K562 (cell line): Measurements from ENCODE around the gene SUSD3. TPM values are rescaled to one million over a fixed set of nuclear protein-coding genes. Genes with fewer than 3 reads are reported as not detected.

Experiments
- ATAC-seq: fragments of 200-7000 bp; cut with Tn5 transposase; 3 replicates; pipeline ENCODE4 v1.9.1; 2020; ENCODE audit warnings: moderate library complexity
- BruUV-seq: library from RNA; stranded (reverse); fragments of 400-500 nt; replicated peaks from 2 replicates; lab custom pipeline; 2021; lab: Mats Ljungman, UMichigan
- CTCF ChIA-PET: fragments of 300-600 bp; formaldehyde crosslinking; extraction: SDS; loops from one replicate; lab custom pipeline; 2021; ENCODE audit warnings: low intra/inter-chr PET ratio; lab: Yijun Ruan, JAX
- POLR2A ChIA-PET: fragments of 300-600, 350-650 bp; sonication (Branson Sonifier 250); formaldehyde crosslinking; extraction: SDS; loops from one replicate; lab custom pipeline; 2021; ENCODE audit warnings: antibody characterized with exemption, inconsistent platforms; lab: Yijun Ruan, JAX
- DNase-seq, 4 experiments: peaks; one replicate each; pipeline versions ENCODE4 v3.0.0 to v3.0.0-alpha.2; 2011 to 2018; ENCODE audit warnings: low spot score in 3 of 4, mixed read lengths in 3 of 4; ENCODE audit errors: extremely low read depth in 1 of 4
- FAIRE-seq: peaks from 2 replicates; lab custom pipeline; 2011; peaks lifted over from hg19 to GRCh38; lab: Jason Lieb, UNC
- H2AFZ ChIP-seq: 2 replicates; pipeline ENCODE4 v1.6.0; 2011; ENCODE audit warnings: low read depth, low read length, control low read depth, inconsistent platforms
- H3K27ac ChIP-seq: fragments of 200-600 bp; 3 replicates; pipeline ENCODE4 v1.8.0; 2011; ENCODE audit warnings: low read depth, mild to moderate bottlenecking, control low read depth, inconsistent platforms, low read length, moderate library complexity, mixed read lengths; ENCODE audit errors: extremely low read depth
- H3K27me3 ChIP-seq, 2 experiments: fragments of 300-600 bp in 1 of 2; 2 replicates in 1 of 2; 3 replicates in 1 of 2; pipeline versions ENCODE4 v1.6.0 to v1.8.0; 2011; ENCODE audit warnings: inconsistent platforms in 2 of 2, low read length in 2 of 2, mild to moderate bottlenecking in 1 of 2, mixed read lengths in 1 of 2, moderate library complexity in 1 of 2; ENCODE audit not compliant: control insufficient read depth in 2 of 2, insufficient read depth in 2 of 2
- H3K36me3 ChIP-seq: fragments of 300-600 bp; 3 replicates; pipeline ENCODE4 v1.8.0; 2011; ENCODE audit warnings: mild to moderate bottlenecking, low read length, inconsistent platforms; ENCODE audit not compliant: control insufficient read depth, insufficient read depth
- H3K4me1 ChIP-seq, 2 experiments: fragments of 200-600 bp in 1 of 2; replicated peaks in 1 of 2; 2 replicates in 1 of 2; 3 replicates in 1 of 2; pipeline versions ENCODE4 v1.5.1 to v1.8.0; 2011; ENCODE audit warnings: inconsistent platforms in 2 of 2, low read length in 2 of 2, mild to moderate bottlenecking in 1 of 2, mixed read lengths in 1 of 2, moderate library complexity in 1 of 2; ENCODE audit not compliant: control insufficient read depth in 2 of 2, insufficient read depth in 2 of 2
- H3K4me2 ChIP-seq: 2 replicates; pipeline ENCODE4 v1.6.1; 2011; ENCODE audit warnings: low read length, control low read depth, inconsistent platforms, mixed read lengths; ENCODE audit not compliant: insufficient read depth
- H3K4me3 ChIP-seq: fragments of 200-600 bp; sonication (generic), shearing (Covaris generic); 2 replicates; pipeline ENCODE4 v1.5.1; 2016; ENCODE audit warnings: control low read depth, inconsistent platforms
- H3K79me2 ChIP-seq: fragments of 200-600 bp; 3 replicates; pipeline ENCODE4 v1.8.0; 2011; ENCODE audit warnings: low read length, inconsistent platforms; ENCODE audit not compliant: control insufficient read depth, insufficient read depth
- H3K9ac ChIP-seq, 2 experiments: 2 replicates each; pipeline versions ENCODE4 v1.6.0 to v1.6.1; 2011; ENCODE audit warnings: low read depth in 2 of 2, low read length in 2 of 2, control low read depth in 1 of 2, inconsistent platforms in 1 of 2, mild to moderate bottlenecking in 1 of 2, mixed read lengths in 1 of 2; ENCODE audit not compliant: insufficient read depth in 1 of 2
- H3K9me1 ChIP-seq: one replicate; pipeline ENCODE4 v1.6.0; 2011; ENCODE audit warnings: inconsistent platforms, mild to moderate bottlenecking, low read length, moderate library complexity; ENCODE audit not compliant: control insufficient read depth, insufficient read depth
- H3K9me3 ChIP-seq: replicated peaks from 2 replicates; pipeline ENCODE4 v1.5.1; 2011; ENCODE audit warnings: low read depth, low read length, inconsistent platforms; ENCODE audit not compliant: control insufficient read depth, insufficient read depth
- H4K20me1 ChIP-seq: replicated peaks from 2 replicates; pipeline ENCODE4 v1.6.1; 2011; ENCODE audit warnings: low read length, inconsistent platforms, mixed read lengths; ENCODE audit not compliant: control insufficient read depth, insufficient read depth
- ATF1 ChIP-seq, 2 experiments: fragments of 450-650 bp in 1 of 2; IDR thresholded peaks; 2 replicates each; pipeline ENCODE4 v1.6.1; 2016; ENCODE audit warnings: missing compliant biosample characterization in 1 of 2, missing genetic modification characterization in 1 of 2
- C11orf30 ChIP-seq: fragments of 450-650 bp; IDR thresholded peaks from 2 replicates; pipeline ENCODE4 v1.6.1; 2016; ENCODE audit warnings: low read depth, mild to moderate bottlenecking
- ESRRB ChIP-seq: fragments of 250-450 bp; sonication (Bioruptor Pico); IDR thresholded peaks from 2 replicates; pipeline ENCODE4 v1.5.0; 2020; ENCODE audit warnings: mild to moderate bottlenecking, moderate library complexity, borderline replicate concordance
- FOSL1 ChIP-seq: fragments of 200-800 bp; sonication (Bioruptor generic); conservative IDR thresholded peaks from 2 replicates; pipeline ENCODE4 v1.6.1; 2016; ENCODE audit warnings: missing genetic modification characterization, missing compliant biosample characterization
- FOXK1 ChIP-seq: sonication (generic); formaldehyde crosslinking; IDR thresholded peaks from 2 replicates; pipeline ENCODE4 v1.8.0; 2022; ENCODE audit warnings: missing genetic modification reagents, mild to moderate bottlenecking, borderline replicate concordance
- HNRNPH1 ChIP-seq: fragments of 200-400 bp; formaldehyde crosslinking; optimal IDR thresholded peaks from 2 replicates; pipeline ENCODE3; 2017; ENCODE audit warnings: low read depth, mild to moderate bottlenecking, low read length, moderate library complexity
- IRF1 ChIP-seq: sonication (generic); formaldehyde crosslinking; IDR thresholded peaks from 2 replicates; pipeline ENCODE4 v1.8.0; 2022; ENCODE audit warnings: missing genetic modification reagents, mild to moderate bottlenecking, borderline replicate concordance
- JUNB ChIP-seq: fragments of 450-650 bp; formaldehyde crosslinking; conservative IDR thresholded peaks from 2 replicates; pipeline ENCODE4 v1.4.0; 2020; ENCODE audit warnings: mild to moderate bottlenecking
- MYC ChIP-seq, 2 experiments: fragments of 250-450 bp in 1 of 2; sonication (Bioruptor Pico) in 1 of 2; IDR thresholded peaks; 2 replicates each; pipeline versions ENCODE4 v1.5.1 to v1.6.1; 2012 to 2021; ENCODE audit warnings: low read depth in 2 of 2, borderline replicate concordance in 1 of 2, improper control_type of control experiment in 1 of 2, low read length in 1 of 2, mild to moderate bottlenecking in 1 of 2, moderate library complexity in 1 of 2
- NR1H2 ChIP-seq: sonication (generic); formaldehyde crosslinking; IDR thresholded peaks from 2 replicates; pipeline ENCODE4 v1.4.0; 2020; ENCODE audit warnings: mild to moderate bottlenecking, missing genetic modification reagents
- NR2C1 ChIP-seq, 2 experiments: fragments of 450-650 bp; IDR thresholded peaks; 2 replicates each; pipeline ENCODE4 v1.6.1; 2017; ENCODE audit warnings: mild to moderate bottlenecking in 2 of 2, antibody characterized with exemption in 1 of 2, inconsistent platforms in 1 of 2, missing compliant biosample characterization in 1 of 2, missing genetic modification characterization in 1 of 2
- RFX7 ChIP-seq: fragments of 250-450 bp; sonication (Bioruptor Pico); IDR thresholded peaks from 2 replicates; pipeline ENCODE4 v1.5.1; 2021; ENCODE audit warnings: mild to moderate bottlenecking
- SP1 ChIP-seq: sonication (generic); formaldehyde crosslinking; IDR thresholded peaks from 2 replicates; pipeline ENCODE4 v1.8.1; 2022; ENCODE audit warnings: mild to moderate bottlenecking, missing genetic modification reagents
- TRIM25 ChIP-seq: fragments of 450-650 bp; IDR thresholded peaks from 2 replicates; pipeline ENCODE4 v1.7.0; 2016; ENCODE audit warnings: borderline replicate concordance
- ZBTB17 ChIP-seq: fragments of 450-650 bp; formaldehyde crosslinking; IDR thresholded peaks from 2 replicates; pipeline ENCODE4 v1.4.0; 2020; ENCODE audit warnings: mild to moderate bottlenecking
- ZNF395 ChIP-seq: fragments of 200-800 bp; sonication (Bioruptor generic); IDR thresholded peaks from 2 replicates; pipeline ENCODE4 v1.6.1; 2017; ENCODE audit warnings: missing genetic modification characterization, missing compliant biosample characterization
- WGBS: fragments of 100-300 bp; shearing (Covaris generic); methylation state at CpG from one replicate; pipeline ENCODE4 v1.1.6; 2016; ENCODE audit warnings: low coverage, mixed read lengths; ENCODE audit not compliant: insufficient coverage; ENCODE audit errors: missing lambda C conversion rate; 5-methylcytosine and 5-hydroxymethylcytosine counted together
- in situ Hi-C: fragments of 300-500 bp; cut with MboI; formaldehyde crosslinking; loops from 4 replicates; pipeline ENCODE4 v1.15.0; 2018; ENCODE audit warnings: inconsistent platforms, mixed read lengths
- intact Hi-C: fragments of 100-400 bp; cut with micrococcal nuclease; formaldehyde crosslinking; loops from 2 replicates; pipeline ENCODE4 v1.14.2; 2022
- polyA plus RNA-seq, 8 experiments: library from polyadenylated mRNA; depleted of rRNA in 4 of 8; stranded (reverse) in 5 of 8; unstranded in 3 of 8; fragments of >200 nt; fragmentation: Nextera tagmentation in 2 of 8; fragmentation: Illumina TruSeq in 1 of 8; extraction: Ambion mirVana in 2 of 8; extraction: Trizol in 1 of 8; gene quantifications; 2 replicates each; pipeline versions ENCODE4 v1.2.1 to v1.2.3, GENCODE V29; 2011 to 2014; ENCODE audit warnings: inconsistent platforms in 1 of 8, missing spikeins in 1 of 8
- total RNA-seq, 7 experiments: library from RNA; depleted of rRNA in 6 of 7; stranded (reverse); fragments of >200 nt in 6 of 7; fragmentation: Illumina TruSeq in 2 of 7; extraction: Trizol in 2 of 7; gene quantifications; 2 replicates each; pipeline versions ENCODE4 v1.2.1 to v1.2.3, GENCODE V29; 2011 to 2021; ENCODE audit warnings: low replicate concordance in 1 of 7

The SUSD3 gene
- total and polyA plus RNA-seq, 9 of the 15 experiments (the other 6 are each of a cell fraction or from before 2014, with no cell fraction given): 1.3 to 21.7 (median 11.4) TPM

- TF ChIP-seq ZBTB17 (no peak), RFX7 (no peak), MYC (IDR thresholded peaks at IDR 0.05; ENCODE audit: low read depth, low read length) (no peak), MYC (CRISPR knock-in tag; IDR thresholded peaks at IDR 0.05; ENCODE audit: borderline replicate concordance, low read depth) (no peak), FOXK1 (CRISPR knock-in tag) (no peak), NR1H2 (CRISPR knock-in tag) (no peak), TRIM25 (no peak), ATF1 (CRISPR knock-in tag; IDR thresholded peaks at IDR 0.05) (no peak), ATF1 (tag; IDR thresholded peaks at IDR 0.05) (no peak)
Measured at GRCh38 chr9:93009337-93010015, 49.0 kb upstream of the SUSD3 start (continued).

- DNase-seq: no peak
- 0% methylated on average over 10 of the region's 13 CpGs for WGBS
- peaks cover 10 to 51% of the 10 kb centered on the region in 2 experiments; a peak in 4 of 5 replicates for H3K27me3 ChIP-seq
- H3K9me1 ChIP-seq: no peaks in the 10 kb centered on the region
- no peak overlapping the region for H3K27ac ChIP-seq
- H3K36me3 ChIP-seq: no peaks in the 10 kb centered on the region
- no peak overlapping the region for H3K4me3 ChIP-seq
- ChIA-PET CTCF (no interaction called here), POLR2A (no interaction called here)
- H4K20me1 ChIP-seq: peaks cover 7% of the 10 kb centered on the region; the same call in 1 of the 2 replicates
- no peak for FAIRE-seq
- intact Hi-C loops: no loop called here
- in situ Hi-C loops: loop anchor here (25.0 kb wide), 1 partner anchor 302 kb away; no protein-coding TSS in a partner anchor
- BruUV-seq: no TSS peak
- H3K4me2 ChIP-seq: no peak overlapping the region
- H2AFZ ChIP-seq: no peak overlapping the region
- H3K9ac ChIP-seq: no peak overlapping the region
- ATAC-seq: no peak
- H3K9me3 ChIP-seq: no peaks in the 10 kb centered on the region
- H3K79me2 ChIP-seq: no peaks in the 10 kb centered on the region
- peaks cover 0 to 3% of the 10 kb centered on the region in 2 experiments; a peak in 1 of 5 replicates for H3K4me1 ChIP-seq
- TF ChIP-seq ZNF395 (CRISPR knock-in tag) (no peak), FOSL1 (tag) (no peak), HNRNPH1 (no peak), IRF1 (no peak), C11orf30 (no peak), NR2C1 (IDR thresholded peaks at IDR 0.05) (no peak), NR2C1 (tag; IDR thresholded peaks at IDR 0.05) (no peak), ESRRB (CRISPR knock-in tag) (no peak), JUNB (CRISPR knock-in tag) (no peak), SP1 (CRISPR knock-in tag) (no peak)
Measured at GRCh38 chr9:93010056-93010455, 48.4 kb upstream of the SUSD3 start.
